Measurements from ENCODE around the gene TTK.

DNA sequence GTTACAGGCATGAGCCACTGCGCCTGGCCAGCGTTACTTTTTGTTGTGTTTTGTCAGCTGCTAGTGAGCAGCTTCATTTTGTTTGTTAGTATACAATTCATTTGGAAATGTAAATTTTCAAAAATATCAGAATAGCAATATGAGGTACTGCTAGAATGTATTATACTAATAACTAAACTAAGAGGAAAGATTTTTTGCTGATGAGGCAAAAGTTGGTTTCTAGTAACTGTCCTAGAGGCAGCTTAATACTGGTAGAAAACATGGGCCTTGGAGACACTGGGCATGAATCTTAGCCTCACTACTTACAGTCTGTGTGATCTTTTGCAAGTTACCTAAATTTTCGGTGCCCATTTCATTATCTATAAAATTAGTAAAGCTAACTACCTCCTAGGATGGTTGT lies 24.1 kb downstream of the TTK start:
- TF ChIP-seq POLR2A (IDR thresholded peaks at IDR 0.05) = no peak
- TF ChIP-seq, protein P1, sequence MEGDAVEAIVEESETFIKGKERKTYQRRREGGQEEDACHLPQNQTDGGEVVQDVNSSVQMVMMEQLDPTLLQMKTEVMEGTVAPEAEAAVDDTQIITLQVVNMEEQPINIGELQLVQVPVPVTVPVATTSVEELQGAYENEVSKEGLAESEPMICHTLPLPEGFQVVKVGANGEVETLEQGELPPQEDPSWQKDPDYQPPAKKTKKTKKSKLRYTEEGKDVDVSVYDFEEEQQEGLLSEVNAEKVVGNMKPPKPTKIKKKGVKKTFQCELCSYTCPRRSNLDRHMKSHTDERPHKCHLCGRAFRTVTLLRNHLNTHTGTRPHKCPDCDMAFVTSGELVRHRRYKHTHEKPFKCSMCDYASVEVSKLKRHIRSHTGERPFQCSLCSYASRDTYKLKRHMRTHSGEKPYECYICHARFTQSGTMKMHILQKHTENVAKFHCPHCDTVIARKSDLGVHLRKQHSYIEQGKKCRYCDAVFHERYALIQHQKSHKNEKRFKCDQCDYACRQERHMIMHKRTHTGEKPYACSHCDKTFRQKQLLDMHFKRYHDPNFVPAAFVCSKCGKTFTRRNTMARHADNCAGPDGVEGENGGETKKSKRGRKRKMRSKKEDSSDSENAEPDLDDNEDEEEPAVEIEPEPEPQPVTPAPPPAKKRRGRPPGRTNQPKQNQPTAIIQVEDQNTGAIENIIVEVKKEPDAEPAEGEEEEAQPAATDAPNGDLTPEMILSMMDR (IDR thresholded peaks at IDR 0.05) = no peak
- no peak for TF ChIP-seq EP300 (IDR thresholded peaks at IDR 0.05; ENCODE audit: low read depth)
- no peak for TF ChIP-seq POLR2AphosphoS5 (IDR thresholded peaks at IDR 0.05)
